GM19438 (cell line): ENCODE results near the gene MAMDC2.

Source experiments
- ATAC-seq: cut with Tn5 transposase; IDR thresholded peaks from one replicate; pipeline ENCODE4 v1.9.1; 2021; ENCODE audit warnings: low read depth; ENCODE audit not compliant: unreplicated experiment

The MAMDC2 gene, protein sequence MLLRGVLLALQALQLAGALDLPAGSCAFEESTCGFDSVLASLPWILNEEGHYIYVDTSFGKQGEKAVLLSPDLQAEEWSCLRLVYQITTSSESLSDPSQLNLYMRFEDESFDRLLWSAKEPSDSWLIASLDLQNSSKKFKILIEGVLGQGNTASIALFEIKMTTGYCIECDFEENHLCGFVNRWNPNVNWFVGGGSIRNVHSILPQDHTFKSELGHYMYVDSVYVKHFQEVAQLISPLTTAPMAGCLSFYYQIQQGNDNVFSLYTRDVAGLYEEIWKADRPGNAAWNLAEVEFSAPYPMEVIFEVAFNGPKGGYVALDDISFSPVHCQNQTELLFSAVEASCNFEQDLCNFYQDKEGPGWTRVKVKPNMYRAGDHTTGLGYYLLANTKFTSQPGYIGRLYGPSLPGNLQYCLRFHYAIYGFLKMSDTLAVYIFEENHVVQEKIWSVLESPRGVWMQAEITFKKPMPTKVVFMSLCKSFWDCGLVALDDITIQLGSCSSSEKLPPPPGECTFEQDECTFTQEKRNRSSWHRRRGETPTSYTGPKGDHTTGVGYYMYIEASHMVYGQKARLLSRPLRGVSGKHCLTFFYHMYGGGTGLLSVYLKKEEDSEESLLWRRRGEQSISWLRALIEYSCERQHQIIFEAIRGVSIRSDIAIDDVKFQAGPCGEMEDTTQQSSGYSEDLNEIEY

DNA sequence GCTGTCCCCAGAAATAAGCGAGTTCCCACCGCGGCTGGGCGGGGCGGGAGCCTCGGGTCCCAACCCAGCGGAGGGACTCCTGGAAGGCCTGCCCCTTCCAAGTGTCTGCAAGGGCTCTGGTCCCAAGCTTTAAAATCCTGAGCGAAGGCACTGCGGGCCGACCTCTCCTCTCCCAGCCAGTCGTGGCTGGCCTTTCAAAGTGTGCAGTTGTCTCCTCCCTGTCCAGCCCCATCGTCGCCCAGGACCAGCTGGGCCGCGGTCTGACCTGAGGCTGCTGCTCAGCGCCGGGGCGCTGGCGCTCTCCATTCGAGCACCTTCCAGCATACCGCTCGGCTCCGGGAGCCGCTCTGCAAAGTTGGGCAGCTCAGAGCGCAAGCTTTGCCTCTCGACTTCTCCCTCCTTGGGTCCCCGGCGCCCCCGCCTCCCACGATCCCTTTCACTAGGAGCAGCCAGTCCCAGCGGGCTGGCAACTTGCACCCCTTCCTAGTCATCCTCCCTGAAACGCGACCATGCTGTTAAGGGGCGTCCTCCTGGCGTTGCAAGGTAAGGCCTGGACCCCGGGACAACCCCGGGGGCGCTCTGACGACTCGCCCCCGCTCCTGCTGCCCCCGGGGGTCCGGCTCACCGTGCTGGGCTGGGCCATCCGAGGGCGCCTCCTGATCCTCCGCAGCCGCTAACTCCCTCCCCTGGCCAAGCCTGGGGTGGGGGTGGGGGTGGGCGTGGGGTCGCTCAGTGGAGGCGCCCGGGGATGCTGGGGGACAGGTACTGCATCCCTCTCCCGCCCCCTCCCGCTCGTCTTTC lies at the start of gene MAMDC2:
TSS of gene MAMDC2 (plus strand) at position 160 of the 801 bp plus-strand sequence. CDS start at position 510, 350 bp downstream.
- ATAC-seq: no peak

DNA sequence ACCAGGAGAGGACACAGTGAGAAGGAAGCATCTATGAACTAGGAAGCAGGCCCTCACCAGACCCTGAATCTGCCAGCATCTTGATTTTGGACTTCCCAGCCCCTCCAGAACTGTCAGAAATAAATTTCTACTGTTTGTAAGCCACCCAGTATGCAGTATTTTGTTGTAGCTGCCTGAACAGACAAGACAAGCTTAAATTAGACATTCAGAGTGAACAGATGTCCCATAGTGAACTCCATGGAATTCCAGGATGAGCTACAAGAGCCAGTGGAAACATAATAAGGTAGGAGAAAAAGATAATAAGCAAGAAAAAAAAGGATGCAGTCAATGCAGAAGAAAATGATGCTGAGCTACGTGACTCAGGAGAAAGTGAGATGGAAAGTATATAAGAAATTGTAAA lies 47.8 kb upstream of the MAMDC2 start:
- ATAC-seq: no peak

DNA sequence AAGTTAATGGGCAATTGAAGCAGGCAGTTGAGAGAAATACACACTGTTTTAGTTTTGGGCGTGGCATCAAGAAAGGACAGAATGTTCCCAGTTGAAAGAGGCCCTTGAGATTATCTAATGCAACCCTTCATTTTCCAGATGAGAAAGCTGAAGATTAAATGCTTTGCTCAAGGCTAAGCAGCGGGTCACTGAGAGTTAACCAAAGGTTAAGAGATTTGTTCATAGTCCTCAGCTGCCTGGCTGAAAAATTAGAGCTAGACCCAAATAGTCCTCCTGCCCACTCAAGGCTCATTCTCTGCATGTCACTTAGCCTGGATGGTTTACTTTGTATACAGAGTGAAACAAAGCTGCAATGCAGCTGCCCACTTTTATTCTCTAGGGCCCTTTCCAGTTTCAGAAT lies 46.7 kb upstream of the MAMDC2 start:
- ATAC-seq: no peak

DNA sequence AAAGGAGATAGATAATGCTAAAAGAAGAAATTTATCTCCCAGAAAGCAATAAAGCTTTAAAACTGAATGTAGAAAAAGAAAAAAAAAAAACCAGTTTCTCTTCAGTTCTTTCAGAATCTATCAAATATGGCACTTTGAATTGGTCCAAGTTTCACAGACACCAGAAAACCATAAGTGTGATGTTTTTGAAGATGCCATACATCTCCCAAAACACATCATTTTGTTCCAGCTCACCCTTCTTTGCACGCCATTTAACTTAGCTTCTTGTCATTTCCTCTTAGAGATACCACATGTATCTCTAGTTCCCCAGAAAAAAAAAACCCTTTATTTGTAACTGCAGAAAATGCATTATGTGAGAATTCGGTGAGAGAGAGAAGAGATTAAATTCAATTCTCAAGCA lies 46.1 kb upstream of the MAMDC2 start:
- ATAC-seq: no peak

DNA sequence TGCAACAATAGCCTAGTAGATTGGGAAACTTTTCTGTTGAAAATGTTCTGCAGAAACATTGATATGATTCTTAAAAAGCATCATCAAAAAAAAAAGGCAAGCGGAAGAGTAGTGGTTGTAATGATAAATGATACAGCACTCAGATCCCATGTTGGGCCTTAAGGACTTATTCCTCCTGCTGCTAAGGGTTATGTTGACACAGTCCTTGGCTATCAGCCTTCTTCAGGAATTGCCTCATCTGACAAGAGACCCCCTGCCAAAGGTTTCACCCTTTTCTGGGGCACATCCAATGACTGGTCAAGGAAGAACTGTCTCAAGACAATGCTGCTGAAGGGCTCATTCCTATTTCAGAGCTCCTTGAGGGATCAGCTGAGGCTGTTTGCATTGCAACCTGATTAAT lies 44.3 kb upstream of the MAMDC2 start:
- no peak for ATAC-seq

DNA sequence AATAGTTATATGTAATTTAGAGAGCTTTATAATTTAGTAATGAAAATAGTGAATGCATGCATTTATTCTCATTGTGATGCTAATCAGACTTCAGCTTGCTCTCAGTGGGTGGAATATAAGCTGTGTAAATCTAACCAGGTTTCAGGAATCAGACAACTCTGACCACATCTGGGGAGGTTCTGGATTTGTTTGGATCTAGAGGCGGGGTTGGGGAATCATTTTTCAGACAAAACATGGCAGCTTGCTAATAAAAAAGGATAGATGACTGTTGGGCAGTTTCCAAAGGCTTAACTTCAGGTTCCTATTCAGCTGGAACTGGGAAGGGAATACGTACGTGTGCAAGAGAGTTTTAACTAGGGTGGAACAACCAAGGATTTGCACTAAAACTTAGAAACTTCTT lies 43.2 kb upstream of the MAMDC2 start:
- no peak for ATAC-seq

DNA sequence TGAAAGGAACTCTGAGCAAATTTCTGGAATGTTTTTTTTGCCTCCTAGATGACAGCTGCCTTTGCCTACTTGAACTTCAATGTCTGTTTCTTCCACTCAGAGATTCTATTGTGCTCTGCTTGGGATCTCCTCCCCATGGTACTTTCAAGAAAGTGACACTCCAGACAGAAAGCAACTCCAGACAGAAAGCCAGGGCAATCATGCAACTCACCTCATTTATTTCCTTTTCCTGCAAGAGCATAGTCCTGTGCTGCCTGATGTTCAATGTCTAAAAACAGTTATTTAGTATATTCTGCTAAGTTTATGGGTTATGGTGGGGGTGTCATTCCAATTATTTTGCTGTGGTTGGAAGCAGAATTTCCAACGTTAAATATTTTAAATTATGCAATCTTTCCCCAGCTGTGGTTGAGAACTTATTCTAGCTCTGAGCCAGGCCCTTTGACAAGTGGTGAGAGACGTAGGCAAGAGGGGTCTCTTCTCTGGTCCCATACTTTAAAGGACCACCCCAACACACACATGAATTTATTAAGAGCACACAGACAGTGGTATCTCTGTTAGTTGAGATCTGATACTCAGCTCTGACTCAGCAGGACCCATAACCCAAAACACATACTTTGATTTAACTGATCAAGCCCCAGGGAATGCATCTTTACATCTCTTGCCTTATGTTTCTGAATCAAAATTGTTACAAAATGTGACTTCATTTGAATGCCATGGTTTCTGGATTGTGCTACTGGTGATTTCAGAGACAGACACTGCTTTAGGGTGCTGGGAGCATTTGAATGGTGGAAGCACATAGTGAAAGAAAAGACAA lies 39.5 kb upstream of the MAMDC2 start:
- no peak for ATAC-seq

DNA sequence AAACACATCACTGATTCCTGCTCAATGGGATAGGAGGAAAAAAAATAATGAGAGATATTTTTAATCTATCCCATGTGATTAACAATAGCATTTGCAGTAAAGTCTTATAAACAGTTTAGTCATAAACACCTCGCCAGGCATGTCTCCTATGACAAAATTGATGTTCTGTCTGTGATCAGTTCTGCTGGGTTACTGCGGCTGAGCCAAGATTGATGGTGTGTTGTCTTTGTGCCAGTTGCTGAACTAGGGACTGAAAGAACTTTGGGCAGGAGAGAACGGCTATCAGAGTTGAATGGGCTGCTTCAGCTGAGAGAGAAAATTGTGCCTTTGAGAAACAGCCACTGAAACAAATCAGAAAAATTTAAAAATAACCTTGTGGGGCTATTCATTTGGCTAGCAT lies 37.3 kb upstream of the MAMDC2 start:
- no peak for ATAC-seq

DNA sequence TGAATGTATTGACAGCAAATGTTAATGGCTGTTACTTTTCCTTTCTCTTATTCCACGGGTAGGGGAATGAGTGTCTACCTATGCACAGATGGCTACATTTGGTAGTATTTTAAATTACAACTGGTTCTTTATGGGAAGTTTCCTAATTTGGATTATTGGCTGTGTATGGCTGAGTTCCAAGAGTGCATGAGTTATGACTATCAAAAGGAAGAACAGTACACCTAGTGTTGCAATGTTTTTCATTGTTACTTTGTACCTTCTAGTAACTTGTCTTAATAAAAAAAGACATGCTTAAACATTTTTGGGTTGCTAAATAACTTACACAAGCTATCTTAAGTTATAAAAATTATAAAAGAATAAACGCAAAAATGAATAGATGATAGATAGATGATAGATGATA lies 35.8 kb upstream of the MAMDC2 start:
- ATAC-seq: no peak

DNA sequence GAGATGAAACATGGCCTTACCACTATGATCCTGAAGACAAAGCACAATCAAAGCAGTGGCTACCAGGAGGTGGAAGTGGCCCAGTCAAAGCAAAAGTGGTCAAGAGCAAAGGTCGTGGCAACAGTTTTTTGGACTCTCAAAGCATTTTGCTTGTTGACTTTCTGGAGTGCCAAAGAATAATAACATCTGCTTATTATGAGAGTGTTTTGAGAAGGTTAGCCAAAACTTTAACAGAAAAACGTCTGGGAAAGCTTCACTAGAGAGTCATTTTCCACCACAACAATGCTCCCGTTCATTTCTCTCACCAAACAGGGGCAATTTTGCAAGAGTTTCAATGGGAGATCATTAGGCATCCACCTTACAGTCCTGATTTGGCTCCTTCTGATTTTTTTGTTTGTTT lies 33.6 kb upstream of the MAMDC2 start:
- ATAC-seq: no peak

DNA sequence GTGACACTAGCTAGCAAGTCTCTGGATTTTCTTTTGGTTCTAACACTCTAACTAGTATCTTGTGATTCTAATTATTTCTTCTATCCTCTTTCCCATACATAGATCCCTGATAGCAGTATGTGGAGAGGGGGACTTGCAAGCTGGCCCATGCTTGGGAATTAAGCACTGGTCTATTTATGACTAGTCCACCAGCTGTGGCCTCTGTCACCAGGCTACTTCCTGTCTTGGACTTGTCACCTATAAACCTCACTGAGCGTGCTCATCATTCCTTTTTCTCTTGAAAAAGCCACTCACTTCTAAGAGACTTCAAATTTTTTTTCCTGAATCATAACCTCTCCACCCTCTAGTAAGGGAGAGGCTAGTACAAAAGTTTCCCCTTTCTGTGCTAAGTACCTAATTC lies 32.3 kb upstream of the MAMDC2 start:
- no peak for ATAC-seq

DNA sequence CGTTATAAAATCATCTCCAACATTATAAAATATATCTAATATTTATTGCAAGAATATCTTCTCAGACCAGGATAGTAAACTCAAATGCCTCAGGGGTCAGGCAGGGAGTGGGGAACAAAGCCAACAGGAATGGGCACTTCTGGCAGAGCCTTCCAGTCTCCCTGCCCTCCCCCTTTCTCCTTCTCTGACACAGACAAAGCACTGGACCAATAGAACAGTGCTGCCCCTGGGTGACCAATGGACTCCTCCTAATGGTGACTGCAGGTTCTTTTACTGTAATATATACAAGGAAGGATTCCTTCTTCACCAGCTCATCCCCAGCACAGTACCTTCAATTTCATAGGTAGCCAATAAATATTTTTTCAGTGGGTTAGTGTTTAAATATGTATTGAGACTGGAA lies 31.1 kb upstream of the MAMDC2 start:
- ATAC-seq: no peak

DNA sequence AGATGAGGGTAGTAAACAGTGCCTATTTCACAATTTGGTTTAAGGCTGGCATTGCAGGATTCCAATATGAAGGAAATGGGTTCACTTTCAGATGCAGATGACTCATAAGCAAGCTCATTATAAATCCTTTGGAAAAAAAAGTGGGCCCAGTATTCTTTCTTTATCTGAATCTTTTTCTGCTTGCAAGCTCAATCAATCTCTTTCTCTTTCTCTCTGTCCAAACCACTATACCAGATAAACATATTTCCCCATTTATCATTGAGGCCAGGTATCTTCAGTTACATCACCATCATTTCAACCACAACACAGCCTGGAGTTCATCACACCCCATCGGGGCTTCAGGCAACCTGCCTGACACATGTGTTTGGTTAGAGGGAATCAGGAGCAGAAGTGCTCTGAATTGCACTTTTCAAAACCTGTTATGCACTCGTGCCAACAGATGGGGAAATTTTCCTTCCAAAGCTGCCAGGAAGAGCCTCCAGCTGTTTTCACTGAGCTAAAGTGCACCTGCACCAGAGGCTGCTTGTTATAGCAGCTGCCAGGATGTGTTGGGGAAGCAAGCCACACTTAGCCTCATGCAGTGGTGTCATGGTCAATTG lies 30.0 kb upstream of the MAMDC2 start:
- no peak for ATAC-seq

DNA sequence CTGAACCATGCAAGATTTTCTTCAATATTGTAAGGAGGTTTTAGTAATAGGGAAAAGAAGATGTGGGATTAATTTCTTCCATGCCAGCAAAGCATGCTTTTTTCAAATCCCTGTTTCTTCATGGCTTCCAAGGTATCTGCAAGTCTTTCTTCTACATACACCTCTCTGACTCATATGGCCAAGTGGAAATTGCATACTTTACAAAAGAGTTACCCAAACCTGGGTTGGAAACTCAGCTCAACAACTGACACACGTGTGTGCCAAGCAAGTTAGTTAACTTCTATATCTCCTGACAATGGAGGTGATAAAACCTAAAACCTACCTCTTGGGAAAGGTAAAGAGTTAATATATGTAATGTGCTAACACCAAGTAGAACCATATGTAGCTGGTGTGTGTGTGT lies 28.5 kb upstream of the MAMDC2 start:
- no peak for ATAC-seq

DNA sequence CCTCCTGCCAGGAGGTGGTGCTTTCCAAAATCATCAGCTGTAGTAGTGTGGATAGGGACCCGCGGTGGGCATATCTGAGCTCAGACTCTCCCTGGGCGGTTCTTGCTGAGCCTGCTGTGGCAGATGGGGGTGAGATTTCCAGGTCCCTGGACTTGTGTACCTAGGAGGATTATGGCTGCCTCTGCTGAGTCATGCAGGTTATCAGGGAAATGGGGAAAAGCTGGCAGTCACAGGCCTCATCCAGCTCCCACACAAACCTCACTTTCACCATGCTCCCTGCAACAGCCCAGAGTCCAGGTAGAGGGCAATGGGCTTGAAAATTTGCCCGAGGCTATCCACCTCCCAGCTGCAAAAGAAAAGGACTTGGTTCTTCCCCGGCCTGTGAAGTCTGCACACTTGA lies 23.4 kb upstream of the MAMDC2 start:
- no peak for ATAC-seq

DNA sequence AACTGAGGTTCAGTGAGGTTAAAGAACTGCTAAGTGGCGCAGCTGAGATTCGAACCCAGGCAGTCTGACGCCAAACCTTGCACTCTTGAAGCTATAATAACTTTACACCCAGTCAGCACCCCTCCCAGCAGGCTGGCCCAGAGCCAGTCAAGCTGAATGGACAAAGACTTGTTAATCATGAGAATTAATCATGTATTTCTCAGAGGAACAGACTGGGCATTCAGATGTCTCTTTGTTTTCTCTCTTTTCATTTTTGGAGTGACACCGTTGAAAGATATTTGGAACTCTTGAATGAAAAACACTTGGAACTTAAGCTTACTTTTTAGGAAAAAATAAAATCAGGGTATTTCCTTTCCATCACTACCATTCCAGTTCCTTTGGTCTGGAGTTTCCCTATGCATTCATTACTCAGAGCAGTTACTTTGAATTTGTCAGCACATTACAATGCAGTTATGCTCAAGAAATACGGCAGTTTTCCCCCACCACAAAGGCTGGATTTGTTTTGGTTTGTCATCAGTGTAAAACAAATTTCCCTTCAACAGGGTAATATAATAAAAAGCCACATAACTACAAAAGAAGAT lies 22.6 kb upstream of the MAMDC2 start:
- no peak for ATAC-seq

DNA sequence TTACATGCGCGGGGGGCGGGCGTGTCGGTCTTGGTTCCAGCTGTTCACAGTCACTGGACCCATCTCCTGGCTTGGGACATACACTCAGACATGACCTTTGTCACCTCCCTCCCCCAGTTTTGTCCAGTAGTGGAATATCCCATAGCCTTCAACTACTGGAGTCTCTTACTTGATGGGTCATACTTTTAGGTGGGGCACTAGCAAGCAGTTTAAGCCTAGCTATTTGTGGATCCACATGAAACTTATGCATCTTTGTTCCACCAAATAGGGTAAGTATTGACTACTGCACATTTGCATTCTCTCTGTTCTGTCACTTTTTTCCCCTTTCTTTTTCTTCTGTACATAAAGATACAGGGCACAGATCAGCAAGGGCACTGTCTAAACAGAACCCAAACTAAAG lies 15.4 kb upstream of the MAMDC2 start:
- ATAC-seq: no peak

DNA sequence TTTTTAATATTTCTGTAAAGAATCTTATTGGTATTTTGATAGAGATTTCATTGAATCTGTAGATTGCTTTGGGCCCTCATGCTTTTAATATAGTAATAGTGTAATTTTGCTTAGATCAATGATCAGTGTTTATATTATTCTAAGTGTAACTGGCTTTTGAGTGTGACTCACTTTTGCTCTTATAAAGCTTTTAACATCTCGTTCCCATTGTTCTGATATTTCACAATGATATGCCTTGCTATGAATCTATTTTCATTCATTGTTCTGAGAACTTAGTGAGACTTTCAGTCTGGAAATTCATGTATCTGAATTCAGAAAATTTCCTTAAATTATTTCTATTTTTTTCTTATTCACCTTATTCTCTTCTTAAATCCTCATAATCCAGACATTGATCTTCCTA lies 13.5 kb upstream of the MAMDC2 start:
- ATAC-seq: no peak

DNA sequence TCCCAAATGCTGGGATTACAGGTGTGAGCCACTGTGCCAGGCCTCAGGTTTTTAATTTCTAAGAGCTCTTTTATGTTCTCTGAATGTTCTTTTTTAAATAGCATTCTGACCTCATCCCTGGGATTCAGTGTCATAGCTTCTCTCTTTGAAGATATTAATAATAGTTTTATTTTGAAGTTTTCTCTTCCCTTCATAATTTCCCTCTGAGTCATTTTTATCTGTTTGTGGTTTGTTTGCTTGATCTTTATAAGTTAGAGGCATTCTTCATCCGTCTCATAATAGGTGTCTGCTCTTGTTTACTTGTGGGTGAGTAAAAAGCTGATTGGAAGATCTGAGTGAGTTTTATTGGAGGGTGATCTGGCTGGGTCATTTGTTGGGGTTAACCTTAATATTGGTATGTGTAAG lies 12.5 kb upstream of the MAMDC2 start:
- ATAC-seq: no peak

DNA sequence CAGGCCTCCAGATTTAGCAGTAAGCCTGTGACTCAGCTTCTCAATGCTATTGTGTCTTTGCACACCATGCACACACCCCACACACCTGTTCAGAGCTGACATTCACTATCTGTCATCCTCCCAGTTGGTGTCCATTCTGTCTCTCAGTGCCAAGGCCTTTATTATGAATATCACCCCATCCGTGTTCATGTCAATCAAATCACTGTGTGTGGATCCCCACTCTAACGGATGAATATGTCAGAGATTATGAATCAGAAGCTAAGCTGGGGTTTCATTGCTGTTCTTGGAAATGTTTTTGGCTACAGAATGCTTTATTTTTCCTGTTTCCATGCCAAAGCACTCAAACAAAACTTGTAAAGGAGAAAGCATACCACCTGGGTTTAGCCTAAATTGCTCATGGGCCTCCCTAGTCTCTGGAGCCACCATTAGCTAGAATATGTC lies 9.4 kb upstream of the MAMDC2 start:
- ATAC-seq: no peak
